Esophagus muscularis mucosa (tissue), 4 donors: Measurements from ENCODE around the gene MIEF2.

Experiments used
- EP300 ChIP-seq: sonication (generic); formaldehyde crosslinking; IDR thresholded peaks from one replicate; pipeline ENCODE4 v1.6.1; 2017; ENCODE audit warnings: antibody characterized with exemption
- POLR2A ChIP-seq: fragments of 450-650 bp; IDR thresholded peaks from one replicate; pipeline ENCODE4 v1.6.1; 2017; ENCODE audit warnings: antibody characterized with exemption, moderate library complexity, mild to moderate bottlenecking, low read depth
- TF ChIP-seq, protein P1 (sequence below), 3 experiments: fragments of 200-600 bp in 2 of 3; fragments of 450-650 bp in 1 of 3; sonication (generic) in 2 of 3; IDR thresholded peaks; one replicate each; pipeline ENCODE4 v1.5.1; 2017 to 2019; ENCODE audit warnings: antibody characterized with exemption in 3 of 3, mild to moderate bottlenecking in 2 of 3, moderate library complexity in 1 of 3

DNA sequence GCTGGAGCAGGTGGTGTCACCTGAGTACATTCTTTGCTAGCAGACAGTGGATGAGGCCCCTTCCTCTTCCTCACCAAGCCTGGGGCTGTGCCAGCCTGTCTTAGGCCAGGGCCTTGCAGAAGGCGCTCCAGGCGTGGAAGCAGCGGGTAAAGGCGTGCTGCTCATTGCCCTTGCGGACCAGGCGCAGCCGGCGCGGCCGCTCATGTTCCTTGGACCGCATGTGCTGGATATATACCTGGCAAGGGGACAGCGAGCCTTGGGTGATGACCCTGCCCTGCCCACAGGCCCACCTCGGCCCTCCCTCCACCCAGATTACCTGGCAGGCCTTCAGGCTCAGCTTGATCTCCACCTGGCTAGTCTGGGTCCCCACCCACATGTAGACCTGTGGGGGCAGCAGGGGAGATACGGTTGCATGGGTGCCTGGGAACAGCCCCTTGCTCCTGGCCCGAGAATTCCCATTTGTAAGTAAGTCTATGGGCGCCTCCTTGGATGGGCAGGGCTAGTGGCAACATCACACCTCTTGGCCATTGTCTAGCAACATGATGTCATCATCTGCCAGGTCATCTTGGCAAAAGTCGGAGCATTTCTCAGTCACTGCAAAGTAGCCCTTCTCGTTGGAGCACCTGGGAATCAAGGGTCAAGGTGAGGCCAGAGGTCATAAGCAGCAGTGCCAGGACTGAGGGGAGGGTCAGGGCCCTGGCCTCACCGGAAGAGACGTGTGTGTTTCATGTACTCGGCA lies 15.3 kb upstream of the MIEF2 start:
- no peak for TF ChIP-seq EP300
- TF ChIP-seq, protein P1, sequence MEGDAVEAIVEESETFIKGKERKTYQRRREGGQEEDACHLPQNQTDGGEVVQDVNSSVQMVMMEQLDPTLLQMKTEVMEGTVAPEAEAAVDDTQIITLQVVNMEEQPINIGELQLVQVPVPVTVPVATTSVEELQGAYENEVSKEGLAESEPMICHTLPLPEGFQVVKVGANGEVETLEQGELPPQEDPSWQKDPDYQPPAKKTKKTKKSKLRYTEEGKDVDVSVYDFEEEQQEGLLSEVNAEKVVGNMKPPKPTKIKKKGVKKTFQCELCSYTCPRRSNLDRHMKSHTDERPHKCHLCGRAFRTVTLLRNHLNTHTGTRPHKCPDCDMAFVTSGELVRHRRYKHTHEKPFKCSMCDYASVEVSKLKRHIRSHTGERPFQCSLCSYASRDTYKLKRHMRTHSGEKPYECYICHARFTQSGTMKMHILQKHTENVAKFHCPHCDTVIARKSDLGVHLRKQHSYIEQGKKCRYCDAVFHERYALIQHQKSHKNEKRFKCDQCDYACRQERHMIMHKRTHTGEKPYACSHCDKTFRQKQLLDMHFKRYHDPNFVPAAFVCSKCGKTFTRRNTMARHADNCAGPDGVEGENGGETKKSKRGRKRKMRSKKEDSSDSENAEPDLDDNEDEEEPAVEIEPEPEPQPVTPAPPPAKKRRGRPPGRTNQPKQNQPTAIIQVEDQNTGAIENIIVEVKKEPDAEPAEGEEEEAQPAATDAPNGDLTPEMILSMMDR (IDR thresholded peaks at IDR 0.05): no peak
- TF ChIP-seq POLR2A: no peak
